HCT116 (cell line): Measurements from ENCODE around the gene TARBP1. TPM values are rescaled to one million over a fixed set of nuclear protein-coding genes. Genes with fewer than 3 reads are reported as not detected.

Experiments used
- ATAC-seq: fragments of 200-7000 bp; cut with Tn5 transposase; 2 replicates; pipeline ENCODE4 v1.9.1; 2020; ENCODE audit warnings: mild to moderate bottlenecking, moderate library complexity
- BruUV-seq: library from RNA; stranded (reverse); fragments of 400-500 nt; replicated peaks from 2 replicates; lab custom pipeline; 2021; lab: Mats Ljungman, UMichigan
- CTCF ChIA-PET: fragments of 300-600 bp; sonication (Branson Sonifier 250); formaldehyde crosslinking; loops from one replicate; lab custom pipeline; 2021; ENCODE audit warnings: antibody characterized with exemption; lab: Charles Lee
- POLR2A ChIA-PET: fragments of 300-600, 350-600 bp; sonication (Branson Sonifier 250); formaldehyde crosslinking; loops from one replicate; lab custom pipeline; 2021; ENCODE audit warnings: antibody characterized with exemption; lab: Charles Lee
- RAD21 ChIA-PET, 2 experiments: fragments of 300-600 bp; sonication (Branson Sonifier 250); formaldehyde crosslinking; loops; one replicate each; lab custom pipeline; 2023; ENCODE audit warnings: low total read pairs in 2 of 2; ENCODE audit not compliant: uncharacterized antibody in 2 of 2, unreplicated experiment in 2 of 2, low non-redundant PET in 1 of 2; lab: Charles Lee
- DNase-seq: peaks from one replicate; pipeline ENCODE4 v3.0.0-alpha.2; 2010; ENCODE audit warnings: low read depth, low spot score
- H2AFZ ChIP-seq: fragments of 200-600 bp; shearing (Covaris generic), sonication (generic); 2 replicates; pipeline ENCODE4 v1.6.1; 2017; ENCODE audit warnings: low read depth, mixed run types, mixed read lengths, antibody characterized with exemption, low read length; ENCODE audit not compliant: poor library complexity, severe bottlenecking
- H3K27ac ChIP-seq: 2 replicates; pipeline ENCODE4 v1.5.1; 2012; ENCODE audit warnings: low read depth, low read length
- H3K27me3 ChIP-seq: fragments of 200-600 bp; sonication (generic); 2 replicates; pipeline ENCODE4 v1.6.1; 2016; ENCODE audit warnings: mixed run types, low read length, mixed read lengths; ENCODE audit not compliant: insufficient read depth
- H3K36me3 ChIP-seq, 2 experiments: fragments of 200-500 bp in 1 of 2; fragments of 200-600 bp in 1 of 2; sonication (Bioruptor generic) in 1 of 2; sonication (generic) in 1 of 2; 2 replicates each; pipeline versions ENCODE4 v1.5.1 to v1.6.1; 2014 to 2016; ENCODE audit warnings: low read length in 2 of 2, inconsistent platforms in 1 of 2, mixed read lengths in 1 of 2, mixed run types in 1 of 2; ENCODE audit not compliant: insufficient read depth in 2 of 2, control insufficient read depth in 1 of 2
- H3K4me1 ChIP-seq, 2 experiments: fragments of 200-600 bp in 1 of 2; sonication (generic) in 1 of 2; 2 replicates each; pipeline versions ENCODE4 v1.5.1 to v1.6.1; 2012 to 2017; ENCODE audit warnings: low read length in 2 of 2, inconsistent platforms in 1 of 2, mild to moderate bottlenecking in 1 of 2, mixed read lengths in 1 of 2, mixed run types in 1 of 2, moderate library complexity in 1 of 2; ENCODE audit not compliant: insufficient read depth in 2 of 2, control insufficient read depth in 1 of 2
- H3K4me2 ChIP-seq: fragments of 200-600 bp; sonication (generic); 2 replicates; pipeline ENCODE4 v1.6.1; 2017; ENCODE audit warnings: mixed run types, low read length, mixed read lengths
- H3K4me3 ChIP-seq, 2 experiments: fragments of 200-600 bp in 1 of 2; sonication (generic) in 1 of 2; replicated peaks in 1 of 2; 2 replicates each; pipeline ENCODE4 v1.5.1; 2011 to 2016; ENCODE audit warnings: low read length in 2 of 2, control low read depth in 1 of 2, low read depth in 1 of 2, mild to moderate bottlenecking in 1 of 2, mixed read lengths in 1 of 2, mixed run types in 1 of 2
- H3K79me2 ChIP-seq: fragments of 200-600 bp; sonication (generic); 2 replicates; pipeline ENCODE4 v1.6.1; 2017; ENCODE audit warnings: mild to moderate bottlenecking, mixed run types, low read length, moderate library complexity, mixed read lengths; ENCODE audit not compliant: insufficient read depth
- H3K9ac ChIP-seq: fragments of 200-600 bp; sonication (generic); 2 replicates; pipeline ENCODE4 v1.6.1; 2016; ENCODE audit warnings: low read length, mixed read lengths
- H3K9me2 ChIP-seq: fragments of 200-600 bp; sonication (generic), shearing (Covaris generic); 2 replicates; pipeline ENCODE4 v1.6.1; 2017; ENCODE audit warnings: mixed run types, mild to moderate bottlenecking, moderate library complexity; ENCODE audit not compliant: insufficient read depth
- H3K9me3 ChIP-seq, 2 experiments: fragments of 200-500 bp in 1 of 2; fragments of 200-600 bp in 1 of 2; sonication (Bioruptor generic) in 1 of 2; sonication (generic) in 1 of 2; 2 replicates each; pipeline ENCODE4 v1.6.1; 2014 to 2017; ENCODE audit warnings: low read length in 2 of 2, mixed read lengths in 2 of 2, inconsistent platforms in 1 of 2, low read depth in 1 of 2, mild to moderate bottlenecking in 1 of 2, mixed run types in 1 of 2, moderate library complexity in 1 of 2; ENCODE audit not compliant: control insufficient read depth in 1 of 2, insufficient read depth in 1 of 2
- H4K20me1 ChIP-seq: fragments of 200-600 bp; sonication (generic), shearing (Covaris generic); 2 replicates; pipeline ENCODE4 v1.6.1; 2017; ENCODE audit warnings: mixed run types, mild to moderate bottlenecking, moderate library complexity; ENCODE audit not compliant: insufficient read depth
- ATF3 ChIP-seq: IDR thresholded peaks from 2 replicates; pipeline ENCODE4 v1.6.1; 2012
- CTCF ChIP-seq, 3 experiments: fragments of 200-600 bp in 1 of 3; sonication (generic) in 1 of 3; IDR thresholded peaks in 2 of 3; conservative IDR thresholded peaks in 1 of 3; 2 replicates each; pipeline ENCODE4 v1.5.1; 2012 to 2017; ENCODE audit warnings: low read depth in 2 of 3, low read length in 2 of 3, antibody characterized with exemption in 1 of 3, borderline replicate concordance in 1 of 3, control low read depth in 1 of 3, mild to moderate bottlenecking in 1 of 3, mixed read lengths in 1 of 3, mixed run types in 1 of 3, moderate library complexity in 1 of 3; ENCODE audit not compliant: insufficient read depth in 1 of 3
- EGR1 ChIP-seq: IDR thresholded peaks from 2 replicates; pipeline ENCODE4 v1.6.1; 2012; ENCODE audit warnings: low read depth
- EZH2phosphoT487 ChIP-seq: fragments of 200-600 bp; IDR thresholded peaks from 2 replicates; pipeline ENCODE4 v1.6.1; 2018; ENCODE audit warnings: antibody characterized with exemption, borderline replicate concordance
- JUND ChIP-seq: IDR thresholded peaks from 2 replicates; pipeline ENCODE4 v1.6.1; 2012
- POLR2A ChIP-seq: IDR thresholded peaks from 2 replicates; pipeline ENCODE4 v1.7.0; 2011; ENCODE audit warnings: borderline replicate concordance; ENCODE audit not compliant: insufficient read depth, insufficient read length; ENCODE audit errors: extremely low read depth
- POLR2AphosphoS5 ChIP-seq: IDR thresholded peaks from 2 replicates; pipeline ENCODE4 v1.6.1; 2011; ENCODE audit warnings: mild to moderate bottlenecking, low read depth, low read length, moderate library complexity
- RAD21 ChIP-seq: IDR thresholded peaks from 2 replicates; pipeline ENCODE4 v1.6.1; 2012; ENCODE audit warnings: low read depth, mild to moderate bottlenecking
- REST ChIP-seq: IDR thresholded peaks from 2 replicates; pipeline ENCODE4 v1.6.1; 2012; ENCODE audit warnings: low read depth
- SIN3A ChIP-seq: IDR thresholded peaks from 2 replicates; pipeline ENCODE4 v1.6.1; 2012; ENCODE audit warnings: low read depth
- SRF ChIP-seq: IDR thresholded peaks from 2 replicates; pipeline ENCODE4 v1.6.1; 2012; ENCODE audit warnings: low read depth
- TCF7L2 ChIP-seq: IDR thresholded peaks from 2 replicates; pipeline ENCODE4 v1.7.0; 2011; ENCODE audit warnings: borderline replicate concordance, inconsistent platforms; ENCODE audit not compliant: insufficient read depth, insufficient read length; ENCODE audit errors: extremely low read depth
- intact Hi-C: fragments of 100-400 bp; cut with micrococcal nuclease; formaldehyde crosslinking; loops from 2 replicates; pipeline ENCODE4 v1.10.0; 2022
- total RNA-seq: library from RNA; stranded (reverse); gene quantifications from one replicate; pipeline ENCODE4 v1.2.1, GENCODE V29; 2021; ENCODE audit not compliant: unreplicated experiment

The TARBP1 gene
- total RNA-seq, 1 experiment from 2014 or later: 17.2 TPM

GRCh38 chr1:234362558-234362957 is 116.4 kb downstream of the TARBP1 start:
- Histone ChIP-seq H3K4me2 (no peak overlapping the region), H3K9me2 (no peaks in the 10 kb centered on the region), H3K9me3 (no peaks in the 10 kb centered on the region), H3K36me3 (no peaks in the 10 kb centered on the region), H3K9ac (no peak overlapping the region), H3K27me3 (no peaks in the 10 kb centered on the region), H3K27ac (no peak overlapping the region), H3K4me3 (no peak overlapping the region), H3K79me2 (no peaks in the 10 kb centered on the region), H4K20me1 (no peaks in the 10 kb centered on the region), H3K4me1 (no peaks in the 10 kb centered on the region), H2AFZ (no peak overlapping the region)
- ATAC-seq: no peak
- ChIA-PET RAD21 (no interaction called here), POLR2A (no interaction called here), CTCF (interaction anchor here (1.2 kb wide), 1 partner anchor 36 kb away, joined by 4 read pairs; no protein-coding TSS in a partner anchor)
- TF ChIP-seq RAD21: no peak
- TF ChIP-seq TCF7L2: no peak
- no peak for TF ChIP-seq ATF3
- no peak for TF ChIP-seq EZH2phosphoT487
- TF ChIP-seq POLR2A: no peak
- no peak for TF ChIP-seq EGR1
- TF ChIP-seq SRF: no peak
- no peak for TF ChIP-seq POLR2AphosphoS5
- no peak for TF ChIP-seq SIN3A
- no peak for TF ChIP-seq JUND
- no peak for TF ChIP-seq CTCF (IDR thresholded peaks at IDR 0.05 in 2 of 3, conservative IDR thresholded peaks at IDR 0.05 in 1 of 3; ENCODE audit: borderline replicate concordance in 1 of 3, insufficient read depth in 1 of 3, low read depth in 2 of 3, low read length in 2 of 3)
- no peak for TF ChIP-seq REST
- no peak for DNase-seq
- intact Hi-C loops: no loop called here
- no TSS peak for BruUV-seq
